WTC11 (cell line): ENCODE data around the gene KCNIP1. TPM values are rescaled to one million over a fixed set of nuclear protein-coding genes. Genes with fewer than 3 reads are reported as not detected.

Source experiments
- ATAC-seq: fragments of 200-7000 bp; cut with Tn5 transposase; 2 replicates; pipeline ENCODE4 v1.10.0; 2021; ENCODE audit warnings: mild to moderate bottlenecking, moderate library complexity
- CTCF ChIA-PET: fragments of 300-600 bp; sonication (Branson Sonifier 250); formaldehyde crosslinking; loops from one replicate; lab custom pipeline; 2021; ENCODE audit warnings: antibody characterized with exemption; lab: Charles Lee
- POLR2A ChIA-PET: fragments of 350-600 bp; sonication (Branson Sonifier 250); formaldehyde crosslinking; loops from one replicate; lab custom pipeline; 2021; ENCODE audit warnings: antibody characterized with exemption; lab: Charles Lee
- DNase-seq: peaks from one replicate; pipeline ENCODE4 v3.0.0; 2021; ENCODE audit warnings: low spot score
- H3K27ac Mint-ChIP-seq: 2 replicates; pipeline ENCODE4 v1.8.0; 2021; ENCODE audit warnings: mixed read lengths
- H3K27me3 Mint-ChIP-seq: 2 replicates; pipeline ENCODE4 v1.8.0; 2021; ENCODE audit warnings: low read depth, mild to moderate bottlenecking, moderate library complexity, mixed read lengths
- H3K36me3 Mint-ChIP-seq: 2 replicates; pipeline ENCODE4 v1.8.0; 2021; ENCODE audit warnings: mixed read lengths
- H3K4me1 Mint-ChIP-seq: 2 replicates; pipeline ENCODE4 v1.8.0; 2022; ENCODE audit warnings: mixed read lengths
- H3K4me3 Mint-ChIP-seq: 2 replicates; pipeline ENCODE4 v1.8.0; 2021; ENCODE audit warnings: mild to moderate bottlenecking, moderate library complexity, mixed read lengths
- H3K9me3 Mint-ChIP-seq: 2 replicates; pipeline ENCODE4 v1.8.0; 2021; ENCODE audit warnings: mixed read lengths
- ESRRA ChIP-seq: sonication (generic); formaldehyde crosslinking; IDR thresholded peaks from 2 replicates; pipeline ENCODE4 v1.8.1; 2022; ENCODE audit warnings: mild to moderate bottlenecking, missing genetic modification reagents, borderline replicate concordance
- FOXJ3 ChIP-seq: sonication (generic); formaldehyde crosslinking; IDR thresholded peaks from 2 replicates; pipeline ENCODE4 v1.9.0; 2021; ENCODE audit warnings: missing genetic modification reagents, mild to moderate bottlenecking, borderline replicate concordance
- FOXP1 ChIP-seq: sonication (generic); formaldehyde crosslinking; IDR thresholded peaks from 2 replicates; pipeline ENCODE4 v1.8.0; 2022; ENCODE audit warnings: missing genetic modification reagents, mild to moderate bottlenecking, moderate library complexity, borderline replicate concordance
- NFE2L1 ChIP-seq: sonication (generic); formaldehyde crosslinking; IDR thresholded peaks from 2 replicates; pipeline ENCODE4 v1.8.1; 2023; ENCODE audit warnings: missing genetic modification reagents
- SMAD4 ChIP-seq: sonication (generic); formaldehyde crosslinking; IDR thresholded peaks from 2 replicates; pipeline ENCODE4 v1.8.0; 2022; ENCODE audit warnings: mild to moderate bottlenecking, missing genetic modification reagents
- ZNF121 ChIP-seq: sonication (generic); formaldehyde crosslinking; IDR thresholded peaks from 2 replicates; pipeline ENCODE4 v1.8.0; 2023; ENCODE audit warnings: missing genetic modification reagents
- ZNF317 ChIP-seq: sonication (generic); formaldehyde crosslinking; IDR thresholded peaks from 2 replicates; pipeline ENCODE4 v1.8.1; 2023; ENCODE audit warnings: low read depth, mild to moderate bottlenecking, moderate library complexity, missing genetic modification reagents, borderline replicate concordance
- total RNA-seq: library from RNA; stranded (reverse); gene quantifications from 3 replicates; pipeline ENCODE4 v1.2.3, GENCODE V29; 2021
- TF ChIP-seq, protein P1 (sequence below): sonication (generic); formaldehyde crosslinking; IDR thresholded peaks from 2 replicates; pipeline ENCODE4 v1.8.0; 2023; ENCODE audit warnings: mild to moderate bottlenecking, missing genetic modification reagents
- TF ChIP-seq, protein P2 (sequence below): sonication (generic); formaldehyde crosslinking; IDR thresholded peaks from 2 replicates; pipeline ENCODE4 v1.8.0; 2022; ENCODE audit warnings: mild to moderate bottlenecking, missing genetic modification reagents
- TF ChIP-seq, protein P3 (sequence below): sonication (generic); formaldehyde crosslinking; IDR thresholded peaks from 2 replicates; pipeline ENCODE4 v1.8.0; 2023; ENCODE audit warnings: missing genetic modification reagents
- TF ChIP-seq, protein P4 (sequence below): fragments of 250-450 bp; sonication (Bioruptor Pico); IDR thresholded peaks from 2 replicates; pipeline ENCODE4 v1.9.0; 2021; ENCODE audit warnings: mild to moderate bottlenecking
- TF ChIP-seq, protein P5 (sequence below): sonication (generic); formaldehyde crosslinking; IDR thresholded peaks from 2 replicates; pipeline ENCODE4 v1.8.0; 2022; ENCODE audit warnings: mild to moderate bottlenecking, missing genetic modification reagents
- TF ChIP-seq, protein P6 (sequence below): fragments of 200-600 bp; IDR thresholded peaks from 2 replicates; pipeline ENCODE4 v1.8.0; 2022; ENCODE audit warnings: antibody characterized with exemption
- TF ChIP-seq, protein P7 (sequence below): sonication (generic); formaldehyde crosslinking; IDR thresholded peaks from 2 replicates; pipeline ENCODE4 v1.8.0; 2022; ENCODE audit warnings: mild to moderate bottlenecking, missing genetic modification reagents
- TF ChIP-seq, protein P8 (sequence below): sonication (generic); formaldehyde crosslinking; conservative IDR thresholded peaks from 2 replicates; pipeline ENCODE4 v1.8.1; 2022; ENCODE audit warnings: mild to moderate bottlenecking, missing genetic modification reagents
- TF ChIP-seq, protein P9 (sequence below): sonication (generic); formaldehyde crosslinking; conservative IDR thresholded peaks from 2 replicates; pipeline ENCODE4 v1.8.1; 2023; ENCODE audit warnings: mild to moderate bottlenecking, low read depth, missing genetic modification reagents, moderate library complexity

KCNIP1 gene
- total RNA-seq, 1 experiment from 2014 or later, result 0.59 TPM

DNA sequence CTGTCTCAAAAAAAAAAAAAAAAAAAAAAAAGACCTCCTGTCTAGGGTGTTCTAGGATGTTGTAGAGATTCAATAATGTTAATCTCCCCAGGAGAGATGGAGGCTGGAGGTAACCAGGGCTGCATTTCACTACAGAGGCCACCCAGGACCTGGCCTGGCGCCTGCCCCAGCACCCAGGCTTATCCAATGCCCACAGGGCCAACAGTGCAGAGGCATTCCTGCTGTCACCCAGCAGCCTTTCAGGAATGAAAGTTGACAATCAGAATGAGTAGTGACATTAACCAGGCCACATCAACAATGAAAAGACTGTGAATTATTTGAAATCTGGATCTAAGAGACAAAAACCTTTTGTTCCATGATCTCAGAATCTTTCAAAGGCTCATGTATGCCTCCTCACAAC lies 243.5 kb downstream of the KCNIP1 start (continued):
- TF ChIP-seq, protein P1, sequence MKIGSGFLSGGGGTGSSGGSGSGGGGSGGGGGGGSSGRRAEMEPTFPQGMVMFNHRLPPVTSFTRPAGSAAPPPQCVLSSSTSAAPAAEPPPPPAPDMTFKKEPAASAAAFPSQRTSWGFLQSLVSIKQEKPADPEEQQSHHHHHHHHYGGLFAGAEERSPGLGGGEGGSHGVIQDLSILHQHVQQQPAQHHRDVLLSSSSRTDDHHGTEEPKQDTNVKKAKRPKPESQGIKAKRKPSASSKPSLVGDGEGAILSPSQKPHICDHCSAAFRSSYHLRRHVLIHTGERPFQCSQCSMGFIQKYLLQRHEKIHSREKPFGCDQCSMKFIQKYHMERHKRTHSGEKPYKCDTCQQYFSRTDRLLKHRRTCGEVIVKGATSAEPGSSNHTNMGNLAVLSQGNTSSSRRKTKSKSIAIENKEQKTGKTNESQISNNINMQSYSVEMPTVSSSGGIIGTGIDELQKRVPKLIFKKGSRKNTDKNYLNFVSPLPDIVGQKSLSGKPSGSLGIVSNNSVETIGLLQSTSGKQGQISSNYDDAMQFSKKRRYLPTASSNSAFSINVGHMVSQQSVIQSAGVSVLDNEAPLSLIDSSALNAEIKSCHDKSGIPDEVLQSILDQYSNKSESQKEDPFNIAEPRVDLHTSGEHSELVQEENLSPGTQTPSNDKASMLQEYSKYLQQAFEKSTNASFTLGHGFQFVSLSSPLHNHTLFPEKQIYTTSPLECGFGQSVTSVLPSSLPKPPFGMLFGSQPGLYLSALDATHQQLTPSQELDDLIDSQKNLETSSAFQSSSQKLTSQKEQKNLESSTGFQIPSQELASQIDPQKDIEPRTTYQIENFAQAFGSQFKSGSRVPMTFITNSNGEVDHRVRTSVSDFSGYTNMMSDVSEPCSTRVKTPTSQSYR (CRISPR knock-in tag), result no peak
- TF ChIP-seq, protein P2, sequence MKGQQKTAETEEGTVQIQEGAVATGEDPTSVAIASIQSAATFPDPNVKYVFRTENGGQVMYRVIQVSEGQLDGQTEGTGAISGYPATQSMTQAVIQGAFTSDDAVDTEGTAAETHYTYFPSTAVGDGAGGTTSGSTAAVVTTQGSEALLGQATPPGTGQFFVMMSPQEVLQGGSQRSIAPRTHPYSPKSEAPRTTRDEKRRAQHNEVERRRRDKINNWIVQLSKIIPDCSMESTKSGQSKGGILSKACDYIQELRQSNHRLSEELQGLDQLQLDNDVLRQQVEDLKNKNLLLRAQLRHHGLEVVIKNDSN (CRISPR knock-in tag), result no peak
- TF ChIP-seq ZNF317 (CRISPR knock-in tag) (no peak), SMAD4 (CRISPR knock-in tag) (no peak), ZNF121 (CRISPR knock-in tag) (no peak)
- TF ChIP-seq, protein P3, sequence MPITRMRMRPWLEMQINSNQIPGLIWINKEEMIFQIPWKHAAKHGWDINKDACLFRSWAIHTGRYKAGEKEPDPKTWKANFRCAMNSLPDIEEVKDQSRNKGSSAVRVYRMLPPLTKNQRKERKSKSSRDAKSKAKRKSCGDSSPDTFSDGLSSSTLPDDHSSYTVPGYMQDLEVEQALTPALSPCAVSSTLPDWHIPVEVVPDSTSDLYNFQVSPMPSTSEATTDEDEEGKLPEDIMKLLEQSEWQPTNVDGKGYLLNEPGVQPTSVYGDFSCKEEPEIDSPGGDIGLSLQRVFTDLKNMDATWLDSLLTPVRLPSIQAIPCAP (CRISPR knock-in tag), result no peak

DNA sequence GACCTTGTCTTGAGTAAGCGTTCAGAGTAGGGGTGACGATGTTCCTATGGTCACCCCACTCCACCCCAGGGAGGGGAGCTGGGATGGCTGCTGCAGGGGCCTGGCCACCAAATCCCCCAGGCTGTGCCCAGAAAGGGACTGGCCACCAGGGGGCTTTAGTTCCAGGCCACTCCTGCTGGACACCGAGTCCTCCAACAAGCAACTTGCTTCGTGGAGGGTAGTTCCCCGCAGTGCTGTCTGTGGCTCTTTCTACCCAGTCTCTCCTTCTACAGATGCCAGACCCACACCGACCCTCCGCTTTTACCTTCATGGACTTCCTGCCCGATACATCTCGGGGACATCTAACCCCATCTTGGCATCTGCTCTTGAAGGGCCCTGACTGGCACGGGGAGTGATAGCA lies 244.0 kb downstream of the KCNIP1 start:
- CTCF ChIA-PET, result interaction anchor here (0.6 to 8.6 kb wide), 12 partner anchors 13 to 320 kb away, joined by 3 to 449 read pairs (median 7); partner anchors contain the start of gene GABRP
- Mint-ChIP-seq H3K27me3 (peaks cover 24% of the 10 kb centered on the region), H3K36me3 (peaks cover 15% of the 10 kb centered on the region; the same call in 1 of the 2 replicates), H3K4me1 (peaks cover 73% of the 10 kb centered on the region), H3K27ac (peak overlapping the region; percentile 99), H3K4me3 (no peak overlapping the region), H3K9me3 (peaks cover 6% of the 10 kb centered on the region; the same call in 1 of the 2 replicates)
- ATAC-seq (peak; percentile 24), DNase-seq (peak; percentile 72)
- POLR2A ChIA-PET, result no interaction called here
- TF ChIP-seq, protein P4, sequence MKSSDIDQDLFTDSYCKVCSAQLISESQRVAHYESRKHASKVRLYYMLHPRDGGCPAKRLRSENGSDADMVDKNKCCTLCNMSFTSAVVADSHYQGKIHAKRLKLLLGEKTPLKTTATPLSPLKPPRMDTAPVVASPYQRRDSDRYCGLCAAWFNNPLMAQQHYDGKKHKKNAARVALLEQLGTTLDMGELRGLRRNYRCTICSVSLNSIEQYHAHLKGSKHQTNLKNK (CRISPR knock-in tag), result no peak
- TF ChIP-seq, protein P5, sequence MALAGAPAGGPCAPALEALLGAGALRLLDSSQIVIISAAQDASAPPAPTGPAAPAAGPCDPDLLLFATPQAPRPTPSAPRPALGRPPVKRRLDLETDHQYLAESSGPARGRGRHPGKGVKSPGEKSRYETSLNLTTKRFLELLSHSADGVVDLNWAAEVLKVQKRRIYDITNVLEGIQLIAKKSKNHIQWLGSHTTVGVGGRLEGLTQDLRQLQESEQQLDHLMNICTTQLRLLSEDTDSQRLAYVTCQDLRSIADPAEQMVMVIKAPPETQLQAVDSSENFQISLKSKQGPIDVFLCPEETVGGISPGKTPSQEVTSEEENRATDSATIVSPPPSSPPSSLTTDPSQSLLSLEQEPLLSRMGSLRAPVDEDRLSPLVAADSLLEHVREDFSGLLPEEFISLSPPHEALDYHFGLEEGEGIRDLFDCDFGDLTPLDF (CRISPR knock-in tag), result 0 out of 2 replicates have a peak, but pooled peaks have one; percentile 23
- TF ChIP-seq FOXJ3 (CRISPR knock-in tag) (no peak), SMAD4 (CRISPR knock-in tag) (no peak)
- TF ChIP-seq, protein P6, sequence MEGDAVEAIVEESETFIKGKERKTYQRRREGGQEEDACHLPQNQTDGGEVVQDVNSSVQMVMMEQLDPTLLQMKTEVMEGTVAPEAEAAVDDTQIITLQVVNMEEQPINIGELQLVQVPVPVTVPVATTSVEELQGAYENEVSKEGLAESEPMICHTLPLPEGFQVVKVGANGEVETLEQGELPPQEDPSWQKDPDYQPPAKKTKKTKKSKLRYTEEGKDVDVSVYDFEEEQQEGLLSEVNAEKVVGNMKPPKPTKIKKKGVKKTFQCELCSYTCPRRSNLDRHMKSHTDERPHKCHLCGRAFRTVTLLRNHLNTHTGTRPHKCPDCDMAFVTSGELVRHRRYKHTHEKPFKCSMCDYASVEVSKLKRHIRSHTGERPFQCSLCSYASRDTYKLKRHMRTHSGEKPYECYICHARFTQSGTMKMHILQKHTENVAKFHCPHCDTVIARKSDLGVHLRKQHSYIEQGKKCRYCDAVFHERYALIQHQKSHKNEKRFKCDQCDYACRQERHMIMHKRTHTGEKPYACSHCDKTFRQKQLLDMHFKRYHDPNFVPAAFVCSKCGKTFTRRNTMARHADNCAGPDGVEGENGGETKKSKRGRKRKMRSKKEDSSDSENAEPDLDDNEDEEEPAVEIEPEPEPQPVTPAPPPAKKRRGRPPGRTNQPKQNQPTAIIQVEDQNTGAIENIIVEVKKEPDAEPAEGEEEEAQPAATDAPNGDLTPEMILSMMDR, result peak; percentile 60

DNA sequence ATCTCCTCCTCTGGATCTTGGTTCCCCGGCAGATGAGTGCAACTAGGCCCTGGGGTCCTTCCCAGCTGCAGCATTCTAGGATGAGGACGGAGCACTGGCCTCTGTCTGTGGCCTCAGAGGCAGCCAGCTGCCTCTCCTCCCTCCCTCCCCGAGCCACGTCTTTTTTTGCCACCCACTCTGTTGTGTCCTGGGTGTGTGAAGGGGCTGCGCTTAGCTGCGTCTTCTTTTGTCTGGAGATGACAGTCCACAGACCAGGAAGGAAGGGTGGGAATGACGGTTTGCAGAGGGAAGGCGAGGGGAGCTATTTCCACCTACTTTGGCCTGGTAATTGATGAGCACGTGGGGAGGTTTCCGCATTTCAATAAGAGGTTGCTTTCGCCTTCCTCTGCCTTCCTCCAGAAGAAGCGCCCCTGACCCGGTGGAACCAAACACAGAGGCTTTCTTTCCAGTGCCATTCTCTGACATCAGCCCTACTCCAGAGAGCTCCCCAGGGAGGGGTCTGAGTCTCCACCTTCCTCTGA lies 245.2 kb downstream of the KCNIP1 start:
- Mint-ChIP-seq H3K27me3 (peaks cover 21% of the 10 kb centered on the region), H3K9me3 (no peaks in the 10 kb centered on the region), H3K27ac (peak overlapping the region; percentile 22; the same call in 1 of the 2 replicates), H3K4me3 (no peak overlapping the region), H3K4me1 (peaks cover 65% of the 10 kb centered on the region), H3K36me3 (peaks cover 25% of the 10 kb centered on the region; the same call in 1 of the 2 replicates)
- CTCF ChIA-PET, result interaction anchor here (1.2 to 8.6 kb wide), 11 partner anchors 12 to 593 kb away, joined by 3 to 449 read pairs (median 7); partner anchors contain the start of gene GABRP
- DNase-seq (no peak), ATAC-seq (no peak)
- POLR2A ChIA-PET, result interaction anchor here (1.3 to 1.8 kb wide), 3 partner anchors 12 to 25 kb away, joined by 3 to 6 read pairs (median 5); no protein-coding TSS in a partner anchor
- TF ChIP-seq ZNF121 (CRISPR knock-in tag) (no peak), FOXP1 (CRISPR knock-in tag) (no peak), ESRRA (CRISPR knock-in tag) (no peak), NFE2L1 (CRISPR knock-in tag) (peak; percentile 37; the same call in 1 of the 2 replicates)
- TF ChIP-seq, protein P7, sequence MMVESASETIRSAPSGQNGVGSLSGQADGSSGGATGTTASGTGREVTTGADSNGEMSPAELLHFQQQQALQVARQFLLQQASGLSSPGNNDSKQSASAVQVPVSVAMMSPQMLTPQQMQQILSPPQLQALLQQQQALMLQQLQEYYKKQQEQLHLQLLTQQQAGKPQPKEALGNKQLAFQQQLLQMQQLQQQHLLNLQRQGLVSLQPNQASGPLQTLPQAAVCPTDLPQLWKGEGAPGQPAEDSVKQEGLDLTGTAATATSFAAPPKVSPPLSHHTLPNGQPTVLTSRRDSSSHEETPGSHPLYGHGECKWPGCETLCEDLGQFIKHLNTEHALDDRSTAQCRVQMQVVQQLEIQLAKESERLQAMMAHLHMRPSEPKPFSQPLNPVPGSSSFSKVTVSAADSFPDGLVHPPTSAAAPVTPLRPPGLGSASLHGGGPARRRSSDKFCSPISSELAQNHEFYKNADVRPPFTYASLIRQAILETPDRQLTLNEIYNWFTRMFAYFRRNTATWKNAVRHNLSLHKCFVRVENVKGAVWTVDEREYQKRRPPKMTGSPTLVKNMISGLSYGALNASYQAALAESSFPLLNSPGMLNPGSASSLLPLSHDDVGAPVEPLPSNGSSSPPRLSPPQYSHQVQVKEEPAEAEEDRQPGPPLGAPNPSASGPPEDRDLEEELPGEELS, result no peak
- TF ChIP-seq, protein P8, sequence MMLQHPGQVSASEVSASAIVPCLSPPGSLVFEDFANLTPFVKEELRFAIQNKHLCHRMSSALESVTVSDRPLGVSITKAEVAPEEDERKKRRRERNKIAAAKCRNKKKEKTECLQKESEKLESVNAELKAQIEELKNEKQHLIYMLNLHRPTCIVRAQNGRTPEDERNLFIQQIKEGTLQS (CRISPR knock-in tag), result no peak
- TF ChIP-seq, protein P9, sequence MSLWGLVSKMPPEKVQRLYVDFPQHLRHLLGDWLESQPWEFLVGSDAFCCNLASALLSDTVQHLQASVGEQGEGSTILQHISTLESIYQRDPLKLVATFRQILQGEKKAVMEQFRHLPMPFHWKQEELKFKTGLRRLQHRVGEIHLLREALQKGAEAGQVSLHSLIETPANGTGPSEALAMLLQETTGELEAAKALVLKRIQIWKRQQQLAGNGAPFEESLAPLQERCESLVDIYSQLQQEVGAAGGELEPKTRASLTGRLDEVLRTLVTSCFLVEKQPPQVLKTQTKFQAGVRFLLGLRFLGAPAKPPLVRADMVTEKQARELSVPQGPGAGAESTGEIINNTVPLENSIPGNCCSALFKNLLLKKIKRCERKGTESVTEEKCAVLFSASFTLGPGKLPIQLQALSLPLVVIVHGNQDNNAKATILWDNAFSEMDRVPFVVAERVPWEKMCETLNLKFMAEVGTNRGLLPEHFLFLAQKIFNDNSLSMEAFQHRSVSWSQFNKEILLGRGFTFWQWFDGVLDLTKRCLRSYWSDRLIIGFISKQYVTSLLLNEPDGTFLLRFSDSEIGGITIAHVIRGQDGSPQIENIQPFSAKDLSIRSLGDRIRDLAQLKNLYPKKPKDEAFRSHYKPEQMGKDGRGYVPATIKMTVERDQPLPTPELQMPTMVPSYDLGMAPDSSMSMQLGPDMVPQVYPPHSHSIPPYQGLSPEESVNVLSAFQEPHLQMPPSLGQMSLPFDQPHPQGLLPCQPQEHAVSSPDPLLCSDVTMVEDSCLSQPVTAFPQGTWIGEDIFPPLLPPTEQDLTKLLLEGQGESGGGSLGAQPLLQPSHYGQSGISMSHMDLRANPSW (CRISPR knock-in tag), result no peak
